Loucy (cell line): Measurements from ENCODE around the gene FADS2.

ENCODE experiments used
- H2AFZ ChIP-seq: fragments of 200-600 bp; sonication (generic); 2 replicates; pipeline ENCODE4 v1.6.0; 2016; ENCODE audit warnings: antibody characterized with exemption, mild to moderate bottlenecking, low read length, moderate library complexity
- H3F3A ChIP-seq: fragments of 200-600 bp; 2 replicates; pipeline ENCODE4 v1.6.0; 2016; ENCODE audit warnings: antibody characterized with exemption, low read depth, mild to moderate bottlenecking
- H3K27me3 ChIP-seq: fragments of 200-600 bp; sonication (generic); 2 replicates; pipeline ENCODE4 v1.6.1; 2014; ENCODE audit warnings: low read length, mild to moderate bottlenecking; ENCODE audit not compliant: insufficient read depth, poor library complexity, severe bottlenecking
- H3K36me3 ChIP-seq: fragments of 200-600 bp; sonication (generic); 2 replicates; pipeline ENCODE4 v1.6.1; 2016; ENCODE audit warnings: low read length; ENCODE audit not compliant: insufficient read depth
- H3K4me1 ChIP-seq: fragments of 200-600 bp; sonication (generic); 2 replicates; pipeline ENCODE4 v1.5.1; 2014; ENCODE audit warnings: low read length, mild to moderate bottlenecking; ENCODE audit not compliant: insufficient read depth, poor library complexity, severe bottlenecking
- H3K4me2 ChIP-seq: fragments of 200-600 bp; sonication (generic); 2 replicates; pipeline ENCODE4 v1.6.0; 2014; ENCODE audit warnings: antibody characterized with exemption, low read length, low read depth, mild to moderate bottlenecking; ENCODE audit not compliant: poor library complexity, severe bottlenecking
- H3K4me3 ChIP-seq: fragments of 200-600 bp; sonication (generic); 2 replicates; pipeline ENCODE4 v1.5.1; 2014; ENCODE audit warnings: low read length, mild to moderate bottlenecking, mixed read lengths; ENCODE audit not compliant: poor library complexity, severe bottlenecking
- H3K79me2 ChIP-seq: fragments of 200-600 bp; sonication (generic); 2 replicates; pipeline ENCODE4 v1.6.1; 2014; ENCODE audit warnings: low read length; ENCODE audit not compliant: insufficient read depth
- H3K9ac ChIP-seq: fragments of 200-600 bp; sonication (generic); 2 replicates; pipeline ENCODE4 v1.6.0; 2014; ENCODE audit warnings: mild to moderate bottlenecking, low read depth, low read length, moderate library complexity; ENCODE audit not compliant: poor library complexity, severe bottlenecking
- H3K9me2 ChIP-seq: fragments of 200-600 bp; sonication (generic); replicated peaks from 2 replicates; pipeline ENCODE4 v1.6.1; 2016; ENCODE audit warnings: low read depth, low read length, mixed read lengths
- H3K9me3 ChIP-seq: fragments of 200-600 bp; sonication (generic); 2 replicates; pipeline ENCODE4 v1.6.1; 2014; ENCODE audit warnings: mild to moderate bottlenecking, antibody characterized with exemption, low read length, low read depth; ENCODE audit not compliant: insufficient read depth
- H4K20me1 ChIP-seq: fragments of 200-600 bp; sonication (generic); 2 replicates; pipeline ENCODE4 v1.6.0; 2014; ENCODE audit warnings: antibody characterized with exemption, low read length, mild to moderate bottlenecking; ENCODE audit not compliant: insufficient read depth, poor library complexity, severe bottlenecking
- EZH2phosphoT487 ChIP-seq: fragments of 200-600 bp; IDR thresholded peaks from 2 replicates; pipeline ENCODE4 v1.6.1; 2018; ENCODE audit warnings: antibody characterized with exemption, mild to moderate bottlenecking, moderate library complexity, borderline replicate concordance
- TF ChIP-seq, protein P1 (sequence below): fragments of 200-600 bp; sonication (generic); conservative IDR thresholded peaks from 2 replicates; pipeline ENCODE4 v1.5.1; 2014; ENCODE audit warnings: mild to moderate bottlenecking, antibody characterized with exemption, low read length

The FADS2 gene

DNA sequence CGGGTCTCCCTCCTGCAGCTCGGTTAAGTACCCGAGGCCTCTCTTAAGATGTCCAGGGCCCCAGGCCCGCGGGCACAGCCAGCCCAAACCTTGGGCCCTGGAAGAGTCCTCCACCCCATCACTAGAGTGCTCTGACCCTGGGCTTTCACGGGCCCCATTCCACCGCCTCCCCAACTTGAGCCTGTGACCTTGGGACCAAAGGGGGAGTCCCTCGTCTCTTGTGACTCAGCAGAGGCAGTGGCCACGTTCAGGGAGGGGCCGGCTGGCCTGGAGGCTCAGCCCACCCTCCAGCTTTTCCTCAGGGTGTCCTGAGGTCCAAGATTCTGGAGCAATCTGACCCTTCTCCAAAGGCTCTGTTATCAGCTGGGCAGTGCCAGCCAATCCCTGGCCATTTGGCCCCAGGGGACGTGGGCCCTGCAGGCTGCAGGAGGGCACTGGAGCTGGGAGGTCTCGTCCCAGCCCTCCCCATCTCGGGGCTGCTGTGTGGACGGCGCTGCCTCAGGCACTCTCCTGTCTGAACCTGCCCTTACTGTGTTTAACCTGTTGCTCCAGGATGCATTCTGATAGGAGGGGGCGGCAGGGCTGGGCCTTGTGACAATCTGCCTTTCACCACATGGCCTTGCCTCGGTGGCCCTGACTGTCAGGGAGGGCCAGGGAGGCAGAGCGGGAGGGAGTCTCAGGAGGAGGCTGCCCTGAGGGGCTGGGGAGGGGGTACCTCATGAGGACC, 38.3 kb downstream of the FADS2 start:
- Histone ChIP-seq H3K9ac (no peak overlapping the region), H2AFZ (no peak overlapping the region), H3K4me3 (no peak overlapping the region), H3K9me2 (no peaks in the 10 kb centered on the region), H3K36me3 (peaks cover 51% of the 10 kb centered on the region; the same call in 1 of the 2 replicates), H3K4me1 (peaks cover 8% of the 10 kb centered on the region), H3K79me2 (no peaks in the 10 kb centered on the region), H3F3A (no peaks in the 10 kb centered on the region; the same call in 1 of the 2 replicates), H3K9me3 (no peaks in the 10 kb centered on the region), H3K27me3 (no peaks in the 10 kb centered on the region), H3K4me2 (no peak overlapping the region), H4K20me1 (no peaks in the 10 kb centered on the region)
- no peak for TF ChIP-seq EZH2phosphoT487
- TF ChIP-seq, protein P1, sequence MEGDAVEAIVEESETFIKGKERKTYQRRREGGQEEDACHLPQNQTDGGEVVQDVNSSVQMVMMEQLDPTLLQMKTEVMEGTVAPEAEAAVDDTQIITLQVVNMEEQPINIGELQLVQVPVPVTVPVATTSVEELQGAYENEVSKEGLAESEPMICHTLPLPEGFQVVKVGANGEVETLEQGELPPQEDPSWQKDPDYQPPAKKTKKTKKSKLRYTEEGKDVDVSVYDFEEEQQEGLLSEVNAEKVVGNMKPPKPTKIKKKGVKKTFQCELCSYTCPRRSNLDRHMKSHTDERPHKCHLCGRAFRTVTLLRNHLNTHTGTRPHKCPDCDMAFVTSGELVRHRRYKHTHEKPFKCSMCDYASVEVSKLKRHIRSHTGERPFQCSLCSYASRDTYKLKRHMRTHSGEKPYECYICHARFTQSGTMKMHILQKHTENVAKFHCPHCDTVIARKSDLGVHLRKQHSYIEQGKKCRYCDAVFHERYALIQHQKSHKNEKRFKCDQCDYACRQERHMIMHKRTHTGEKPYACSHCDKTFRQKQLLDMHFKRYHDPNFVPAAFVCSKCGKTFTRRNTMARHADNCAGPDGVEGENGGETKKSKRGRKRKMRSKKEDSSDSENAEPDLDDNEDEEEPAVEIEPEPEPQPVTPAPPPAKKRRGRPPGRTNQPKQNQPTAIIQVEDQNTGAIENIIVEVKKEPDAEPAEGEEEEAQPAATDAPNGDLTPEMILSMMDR: no peak

DNA sequence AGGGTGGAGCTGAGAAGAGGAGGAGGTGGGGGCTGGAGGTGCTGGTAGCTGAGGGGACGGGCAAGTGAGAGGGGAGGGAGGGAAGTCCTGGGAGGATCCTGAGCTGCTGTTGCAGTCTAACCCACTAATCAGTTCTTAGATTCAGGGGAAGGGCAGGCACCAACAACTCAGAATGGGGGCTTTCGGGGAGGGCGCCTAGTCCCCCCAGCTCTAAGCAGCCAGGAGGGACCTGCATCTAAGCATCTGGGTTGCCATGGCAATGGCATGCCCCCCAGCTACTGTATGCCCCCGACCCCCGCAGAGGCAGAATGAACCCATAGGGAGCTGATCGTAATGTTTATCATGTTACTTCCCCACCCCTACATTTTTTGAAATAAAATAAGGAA, 38.9 kb downstream of the FADS2 start:
- H3K4me2 ChIP-seq: no peak overlapping the region
- no peaks in the 10 kb centered on the region for H4K20me1 ChIP-seq
- no peaks in the 10 kb centered on the region; the same call in 1 of the 2 replicates for H3F3A ChIP-seq
- no peaks in the 10 kb centered on the region for H3K9me3 ChIP-seq
- no peak for TF ChIP-seq EZH2phosphoT487
- H2AFZ ChIP-seq: no peak overlapping the region
- no peak overlapping the region for H3K4me3 ChIP-seq
- no peaks in the 10 kb centered on the region for H3K27me3 ChIP-seq
- no peak overlapping the region for H3K9ac ChIP-seq
- peaks cover 9% of the 10 kb centered on the region for H3K4me1 ChIP-seq
- H3K9me2 ChIP-seq: no peaks in the 10 kb centered on the region
- H3K36me3 ChIP-seq: peaks cover 46% of the 10 kb centered on the region; the same call in 1 of the 2 replicates
- H3K79me2 ChIP-seq: no peaks in the 10 kb centered on the region

DNA sequence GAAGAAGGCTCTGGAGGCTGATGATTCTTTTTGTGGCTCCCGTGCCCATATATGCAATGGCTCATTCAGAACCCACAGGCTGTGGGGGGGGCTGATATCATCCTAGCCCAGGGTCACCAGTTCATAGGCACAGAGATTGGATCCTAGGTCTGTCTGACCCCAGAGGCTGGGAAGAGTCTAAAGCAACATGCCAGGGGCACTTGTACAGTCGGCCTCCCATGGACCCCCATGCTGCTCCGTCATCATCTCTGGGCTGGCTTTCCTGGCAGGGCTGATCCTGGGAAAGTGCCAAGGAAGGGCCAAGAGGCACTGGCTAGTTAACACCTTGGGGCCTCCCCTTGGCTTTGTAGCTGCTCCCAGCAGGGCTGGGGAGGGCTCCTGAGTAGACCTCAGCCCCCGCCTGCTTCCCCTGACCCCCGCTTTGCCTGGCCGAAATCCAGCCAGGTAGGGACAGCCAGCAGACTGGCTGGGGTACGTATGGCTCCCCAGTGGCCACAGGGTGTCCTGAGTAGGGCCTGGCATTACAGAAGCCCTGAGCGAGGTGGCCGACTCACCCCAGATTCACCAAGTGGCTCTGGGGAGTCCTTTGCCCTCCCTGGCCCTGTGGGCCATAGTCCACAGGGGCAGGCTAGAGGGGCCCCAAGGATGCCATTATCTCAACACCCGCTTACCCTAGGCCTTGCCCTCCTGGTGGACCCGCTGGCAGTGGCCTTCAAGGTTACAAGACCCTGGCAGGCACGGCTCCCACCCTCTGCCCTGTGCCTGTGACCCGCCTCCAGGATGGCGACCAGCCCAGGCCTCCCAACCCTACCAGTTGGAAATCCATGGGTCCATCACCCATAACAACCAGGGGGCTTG, 40.7 kb downstream of the FADS2 start:
- H3K4me3 ChIP-seq: no peak overlapping the region
- H4K20me1 ChIP-seq: no peaks in the 10 kb centered on the region
- H3K4me2 ChIP-seq: no peak overlapping the region

More for the DNA sequence above, 40.7 kb downstream of the FADS2 start:
- H3K4me1 ChIP-seq: peaks cover 9% of the 10 kb centered on the region
- no peaks in the 10 kb centered on the region for H3K79me2 ChIP-seq
- no peaks in the 10 kb centered on the region for H3K27me3 ChIP-seq
- H2AFZ ChIP-seq: no peak overlapping the region
- no peaks in the 10 kb centered on the region; the same call in 1 of the 2 replicates for H3F3A ChIP-seq
- H3K9me2 ChIP-seq: no peaks in the 10 kb centered on the region
- H3K9ac ChIP-seq: no peak overlapping the region
- no peaks in the 10 kb centered on the region for H3K9me3 ChIP-seq
- H3K36me3 ChIP-seq: peaks cover 28% of the 10 kb centered on the region; the same call in 1 of the 2 replicates
- TF ChIP-seq, protein P1: no peak
- no peak for TF ChIP-seq EZH2phosphoT487
